ENCODE measurements around the gene MAGI1. TPM values are rescaled to one million over a fixed set of nuclear protein-coding genes. Genes with fewer than 3 reads are reported as not detected.

MAGI1 gene
- total RNA-seq, 1 donor from 2014 or later: not detected

DNA sequence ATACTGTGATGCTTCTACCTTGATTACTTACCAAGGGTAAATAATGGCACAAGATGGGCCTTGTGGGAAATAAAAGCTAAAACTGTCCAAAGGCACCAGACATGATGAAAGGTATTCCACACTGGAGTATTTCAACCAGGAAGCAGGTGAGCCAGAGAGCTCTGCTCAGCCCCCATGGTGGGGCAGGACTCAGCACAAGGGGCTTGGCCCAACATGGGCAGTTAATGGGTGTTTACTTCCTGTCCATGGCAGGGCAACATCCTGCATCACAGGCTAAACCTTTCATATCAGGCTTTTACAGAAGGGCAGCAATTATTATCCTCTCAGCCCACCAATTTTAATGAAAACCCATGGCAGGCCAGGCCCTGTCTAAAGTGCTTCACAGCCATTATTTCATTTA lies 38.2 kb downstream of the MAGI1 start:
- Mint-ChIP-seq H3K27ac (no peak overlapping the region), H3K9me3 (no peaks in the 10 kb centered on the region), H3K36me3 (ENCODE audit: low read depth) (no peaks in the 10 kb centered on the region), H3K4me3 (no peak overlapping the region), H3K4me1 (no peaks in the 10 kb centered on the region), H3K27me3 (no peaks in the 10 kb centered on the region)
- ATAC-seq (ENCODE audit: low read depth) (no peak), DNase-seq (no peak)
- CTCF ChIA-PET: no interaction called here
- POLR2A ChIA-PET: no interaction called here
- TF ChIP-seq, protein P1, sequence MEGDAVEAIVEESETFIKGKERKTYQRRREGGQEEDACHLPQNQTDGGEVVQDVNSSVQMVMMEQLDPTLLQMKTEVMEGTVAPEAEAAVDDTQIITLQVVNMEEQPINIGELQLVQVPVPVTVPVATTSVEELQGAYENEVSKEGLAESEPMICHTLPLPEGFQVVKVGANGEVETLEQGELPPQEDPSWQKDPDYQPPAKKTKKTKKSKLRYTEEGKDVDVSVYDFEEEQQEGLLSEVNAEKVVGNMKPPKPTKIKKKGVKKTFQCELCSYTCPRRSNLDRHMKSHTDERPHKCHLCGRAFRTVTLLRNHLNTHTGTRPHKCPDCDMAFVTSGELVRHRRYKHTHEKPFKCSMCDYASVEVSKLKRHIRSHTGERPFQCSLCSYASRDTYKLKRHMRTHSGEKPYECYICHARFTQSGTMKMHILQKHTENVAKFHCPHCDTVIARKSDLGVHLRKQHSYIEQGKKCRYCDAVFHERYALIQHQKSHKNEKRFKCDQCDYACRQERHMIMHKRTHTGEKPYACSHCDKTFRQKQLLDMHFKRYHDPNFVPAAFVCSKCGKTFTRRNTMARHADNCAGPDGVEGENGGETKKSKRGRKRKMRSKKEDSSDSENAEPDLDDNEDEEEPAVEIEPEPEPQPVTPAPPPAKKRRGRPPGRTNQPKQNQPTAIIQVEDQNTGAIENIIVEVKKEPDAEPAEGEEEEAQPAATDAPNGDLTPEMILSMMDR (IDR thresholded peaks at IDR 0.05): no peak
- intact Hi-C loops (cut with micrococcal nuclease): no loop called here

DNA sequence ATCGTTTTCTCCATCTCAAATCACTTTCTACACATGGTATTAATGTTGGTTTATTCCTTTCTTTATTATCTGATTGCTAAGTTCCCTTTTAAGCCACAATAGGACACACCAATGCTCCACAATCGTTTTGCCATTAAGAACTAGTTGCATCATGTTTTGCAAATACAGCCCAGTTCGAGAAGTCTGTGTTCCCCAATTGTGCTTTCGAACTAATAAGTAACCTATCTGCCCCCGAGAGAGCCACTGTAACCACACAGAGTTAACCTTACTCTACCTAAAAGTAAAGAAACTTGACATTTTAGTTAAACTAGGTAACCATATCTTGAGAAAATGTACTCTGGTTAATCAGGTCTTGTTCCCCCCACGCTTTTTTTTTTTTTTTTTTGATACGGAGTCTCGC lies 39.1 kb downstream of the MAGI1 start:
- TF ChIP-seq, protein P1 (IDR thresholded peaks at IDR 0.05): no peak
- H3K27ac Mint-ChIP-seq: no peak overlapping the region
- POLR2A ChIA-PET: no interaction called here
- no peaks in the 10 kb centered on the region for H3K36me3 Mint-ChIP-seq (ENCODE audit: low read depth)
- no peak overlapping the region for H3K4me3 Mint-ChIP-seq
- CTCF ChIA-PET: no interaction called here
- H3K4me1 Mint-ChIP-seq: no peaks in the 10 kb centered on the region
- no peak for ATAC-seq (ENCODE audit: low read depth)
- no peaks in the 10 kb centered on the region for H3K27me3 Mint-ChIP-seq
- no peak for DNase-seq
- no peaks in the 10 kb centered on the region for H3K9me3 Mint-ChIP-seq
- intact Hi-C loops (cut with micrococcal nuclease): no loop called here

DNA sequence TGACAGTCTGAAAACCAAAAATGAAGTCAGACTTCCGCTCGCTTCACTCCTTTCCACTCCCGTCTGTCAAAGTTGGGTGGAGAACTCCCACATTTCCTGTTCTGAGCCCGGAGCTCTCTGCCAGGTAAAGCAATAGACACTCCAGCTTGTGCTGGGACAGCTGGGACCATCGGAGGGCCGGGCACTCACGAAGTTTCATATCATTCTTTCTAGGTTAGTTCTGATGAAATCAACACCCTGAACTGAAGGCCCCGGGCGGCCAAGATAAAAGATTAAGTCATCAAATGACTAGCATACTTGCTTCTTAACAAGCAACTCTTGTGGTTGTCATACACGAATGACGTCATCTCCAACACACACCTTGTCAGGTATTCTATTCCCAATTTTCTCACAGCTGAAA lies 42.1 kb downstream of the MAGI1 start:
- no peaks in the 10 kb centered on the region for H3K27me3 Mint-ChIP-seq
- no peaks in the 10 kb centered on the region for H3K4me1 Mint-ChIP-seq
- intact Hi-C loops (cut with micrococcal nuclease): no loop called here
- ATAC-seq (ENCODE audit: low read depth) (no peak), DNase-seq (no peak)
- no peak overlapping the region for H3K27ac Mint-ChIP-seq
- CTCF ChIA-PET: no interaction called here
- TF ChIP-seq, protein P1 (IDR thresholded peaks at IDR 0.05): no peak
- H3K36me3 Mint-ChIP-seq (ENCODE audit: low read depth): no peaks in the 10 kb centered on the region
- POLR2A ChIA-PET: no interaction called here
- no peaks in the 10 kb centered on the region for H3K9me3 Mint-ChIP-seq
- H3K4me3 Mint-ChIP-seq: no peak overlapping the region

DNA sequence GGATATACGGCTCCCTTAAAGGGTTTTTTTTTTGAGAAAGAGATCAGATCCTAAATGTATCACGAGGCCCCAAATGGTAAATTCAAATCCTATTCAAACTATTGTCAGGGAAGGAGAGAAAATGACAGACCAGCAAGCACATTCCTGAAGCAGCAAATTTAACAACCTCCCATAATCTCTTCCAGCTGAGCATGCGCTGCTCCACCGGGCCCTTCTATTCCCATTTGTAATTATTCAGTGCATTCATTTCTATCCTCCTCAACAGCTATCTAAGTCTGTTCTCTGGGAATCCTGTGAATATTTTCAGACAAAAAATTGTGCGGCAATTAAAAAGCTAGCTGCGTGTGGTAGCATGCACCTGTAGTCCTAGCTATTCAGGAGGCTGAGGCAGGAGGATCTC lies 43.2 kb downstream of the MAGI1 start:
- no peaks in the 10 kb centered on the region for H3K9me3 Mint-ChIP-seq
- no peak for ATAC-seq (ENCODE audit: low read depth)
- DNase-seq: no peak
- CTCF ChIA-PET: no interaction called here
- H3K4me1 Mint-ChIP-seq: no peaks in the 10 kb centered on the region
- no peaks in the 10 kb centered on the region for H3K27me3 Mint-ChIP-seq
- no peak overlapping the region for H3K4me3 Mint-ChIP-seq
- H3K27ac Mint-ChIP-seq: no peak overlapping the region
- no peaks in the 10 kb centered on the region for H3K36me3 Mint-ChIP-seq (ENCODE audit: low read depth)
- intact Hi-C loops (cut with micrococcal nuclease): no loop called here
- TF ChIP-seq, protein P1 (IDR thresholded peaks at IDR 0.05): no peak
- POLR2A ChIA-PET: no interaction called here

DNA sequence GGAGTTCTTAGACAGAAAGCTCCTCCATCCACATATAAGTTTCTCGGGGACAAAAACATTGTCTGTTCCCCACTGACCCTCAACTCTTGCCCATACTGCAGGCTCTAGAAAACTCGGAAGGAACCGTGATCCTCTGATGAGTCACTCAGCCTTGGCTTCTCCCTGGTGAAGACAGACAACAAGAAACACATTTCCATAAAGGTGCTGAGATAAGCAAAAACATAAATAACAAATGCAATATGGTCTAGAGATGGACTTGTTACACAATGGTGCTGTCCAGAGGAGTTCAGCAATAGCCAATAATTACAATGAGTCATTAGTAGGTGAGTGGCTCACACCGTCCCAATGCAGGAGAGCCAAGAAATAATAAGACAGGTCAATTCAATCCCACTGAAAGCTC lies 43.7 kb downstream of the MAGI1 start:
- TF ChIP-seq, protein P1 (IDR thresholded peaks at IDR 0.05): no peak
- ATAC-seq (ENCODE audit: low read depth): no peak
- Mint-ChIP-seq H3K9me3 (no peaks in the 10 kb centered on the region), H3K36me3 (ENCODE audit: low read depth) (no peaks in the 10 kb centered on the region), H3K27me3 (no peaks in the 10 kb centered on the region), H3K4me1 (no peaks in the 10 kb centered on the region), H3K27ac (no peak overlapping the region), H3K4me3 (no peak overlapping the region)
- intact Hi-C loops (cut with micrococcal nuclease): no loop called here
- ChIA-PET CTCF (no interaction called here), POLR2A (no interaction called here)
- DNase-seq: no peak

Data from activated B cell treated with CpG ODN at 0.5 μM for 24 hours (primary cell).